Testis (tissue), 2 donors: ENCODE measurements around the gene CACNA2D1.

Experiments used
- CTCF ChIP-seq, 3 experiments: fragments of 450-650 bp in 2 of 3; fragments of 200-600 bp in 1 of 3; sonication (generic) in 1 of 3; IDR thresholded peaks; one replicate each; pipeline ENCODE4 v1.5.1; 2016 to 2019; ENCODE audit warnings: antibody characterized with exemption in 3 of 3, mild to moderate bottlenecking in 2 of 3, moderate library complexity in 1 of 3
- POLR2A ChIP-seq: fragments of 450-650 bp; IDR thresholded peaks from one replicate; pipeline ENCODE4 v1.6.1; 2017; ENCODE audit warnings: antibody characterized with exemption, mild to moderate bottlenecking, moderate library complexity

- no peak for TF ChIP-seq CTCF (IDR thresholded peaks at IDR 0.05)
- TF ChIP-seq POLR2A = no peak
Observed at GRCh38 chr7:82128546-82128945, 315.0 kb downstream of the CACNA2D1 start.
